Erythroblast (primary cell): Measurements from ENCODE around the gene IL6R.

ENCODE experiments used
- GATA1 ChIP-seq: IDR thresholded peaks from 2 replicates; pipeline ENCODE4 v1.6.1; 2011; ENCODE audit warnings: low read depth, mild to moderate bottlenecking, control low read depth, low read length, moderate library complexity
- POLR2A ChIP-seq: IDR thresholded peaks from 2 replicates; pipeline ENCODE4 v1.6.1; 2011; ENCODE audit warnings: mild to moderate bottlenecking, low read length

GRCh38 chr1:154485106-154485505 is 80.0 kb downstream of the IL6R start:
- no peak for TF ChIP-seq POLR2A
- no peak for TF ChIP-seq GATA1
